NCI-H1092 (cell line): ENCODE results near the gene C1orf141.
"Not testable (repeated sequence)": the region's sequence is repeated elsewhere in the genome, so short reads cannot be mapped to it uniquely, and the experiment has no call there.

Experiments
- DNase-seq: peaks from one replicate; lab custom pipeline; 2025; lab: John Stamatoyannopoulos, UW

The C1orf141 gene

GRCh38 chr1:67134695-67135094, at the start of gene C1orf141:
TSS of gene C1orf141 (minus strand) at chr1:67134970. CDS start at chr1:67127240, 7,730 bp downstream.
- no peak for DNase-seq

GRCh38 chr1:67175530-67176087, 40.8 kb upstream of the C1orf141 start:
- DNase-seq = no peak

GRCh38 chr1:67174716-67175284, 40.0 kb upstream of the C1orf141 start:
- DNase-seq = no peak

GRCh38 chr1:67173988-67174387, 39.2 kb upstream of the C1orf141 start:
- no peak for DNase-seq

- no peak for DNase-seq
Observed at GRCh38 chr1:67171978-67172377, 37.2 kb upstream of the C1orf141 start.

GRCh38 chr1:67171574-67171955, 36.8 kb upstream of the C1orf141 start:
- DNase-seq = no peak

- no peak for DNase-seq
Observed at GRCh38 chr1:67170751-67171573, 36.2 kb upstream of the C1orf141 start.

GRCh38 chr1:67169932-67170331, 35.2 kb upstream of the C1orf141 start:
- no peak for DNase-seq

GRCh38 chr1:67169496-67169895, 34.7 kb upstream of the C1orf141 start:
- no peak for DNase-seq

- no peak for DNase-seq
Observed at GRCh38 chr1:67166196-67166595, 31.4 kb upstream of the C1orf141 start, which contains the start of gene IL23R. TSS of gene IL23R (plus strand) at chr1:67166454. CDS start at chr1:67168121, 1,667 bp downstream.

- DNase-seq = no peak
Observed at GRCh38 chr1:67165468-67166041, 30.8 kb upstream of the C1orf141 start.

GRCh38 chr1:67162954-67163353, 28.2 kb upstream of the C1orf141 start:
- DNase-seq = no peak

- DNase-seq = no peak
Observed at GRCh38 chr1:67159233-67159632, 24.5 kb upstream of the C1orf141 start.

- no peak for DNase-seq
Observed at GRCh38 chr1:67158401-67158800, 23.6 kb upstream of the C1orf141 start.

GRCh38 chr1:67150931-67151330, 16.2 kb upstream of the C1orf141 start:
- no peak for DNase-seq

GRCh38 chr1:67149179-67149770, 14.5 kb upstream of the C1orf141 start:
- DNase-seq = peak; percentile 57

GRCh38 chr1:67148516-67149178, 13.9 kb upstream of the C1orf141 start:
- no peak for DNase-seq

- DNase-seq = not testable (repeated sequence)
Observed at GRCh38 chr1:67147973-67148372, 13.2 kb upstream of the C1orf141 start.

- DNase-seq = no peak
Observed at GRCh38 chr1:67146539-67146938, 11.8 kb upstream of the C1orf141 start.

- DNase-seq = no peak
Observed at GRCh38 chr1:67146101-67146500, 11.3 kb upstream of the C1orf141 start.

GRCh38 chr1:67144696-67145095, 9.9 kb upstream of the C1orf141 start:
- DNase-seq = no peak

- no peak for DNase-seq
Observed at GRCh38 chr1:67143966-67144365, 9.2 kb upstream of the C1orf141 start.
